Transverse colon (tissue), 4 donors: ENCODE measurements around the gene MPDZ.

Source experiments
- POLR2A ChIP-seq: fragments of 450-650 bp; IDR thresholded peaks from one replicate; pipeline ENCODE4 v1.6.1; 2016; ENCODE audit warnings: antibody characterized with exemption, mild to moderate bottlenecking, moderate library complexity
- POLR2AphosphoS5 ChIP-seq, 3 donors: sonication (generic); formaldehyde crosslinking; IDR thresholded peaks; one replicate each; pipeline ENCODE4 v1.6.1; 2016; ENCODE audit warnings: antibody characterized with exemption in 3 of 3
- TF ChIP-seq, protein P1 (sequence below), 5 experiments: fragments of 200-600 bp in 3 of 5; fragments of 450-650 bp in 2 of 5; sonication (generic) in 3 of 5; IDR thresholded peaks; 1 replicate in 2 of 5; 2 replicates in 3 of 5; pipeline ENCODE4 v1.5.1; 2016 to 2017; ENCODE audit warnings: antibody characterized with exemption in 5 of 5, inconsistent platforms in 3 of 5, mild to moderate bottlenecking in 2 of 5, moderate library complexity in 1 of 5

DNA sequence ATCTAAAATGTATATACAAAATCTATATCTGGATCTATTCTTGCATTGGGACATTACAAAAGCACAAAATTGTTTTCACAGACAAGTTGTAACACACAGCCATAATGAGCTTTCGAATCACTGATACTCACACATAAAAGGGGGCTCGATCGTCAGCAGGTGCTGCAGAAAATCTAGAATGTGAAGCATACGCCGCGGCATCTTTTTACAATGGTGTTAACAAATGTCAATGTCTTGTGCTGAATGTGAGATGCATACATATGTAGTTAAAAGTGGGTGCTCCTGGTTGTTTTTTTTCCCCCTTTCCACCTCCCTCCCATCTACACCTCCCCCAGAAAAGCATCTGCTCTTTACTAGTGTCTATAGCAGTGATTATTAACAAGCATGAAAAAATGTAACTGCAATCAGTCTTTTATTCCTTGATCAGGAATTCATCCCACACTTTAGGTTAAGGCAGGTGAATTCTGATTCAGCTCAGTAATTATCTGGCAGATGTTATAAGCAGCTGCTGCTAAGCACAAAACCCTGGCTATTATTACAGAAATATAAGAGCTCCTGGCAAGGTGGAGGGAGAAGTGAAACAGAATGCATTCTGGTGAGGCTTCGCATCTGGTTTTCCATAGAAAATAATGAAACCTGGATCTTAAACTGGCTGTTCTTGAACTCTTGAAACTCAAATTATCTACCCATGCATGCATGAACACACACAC lies 114.1 kb downstream of the MPDZ start:
- TF ChIP-seq, protein P1, sequence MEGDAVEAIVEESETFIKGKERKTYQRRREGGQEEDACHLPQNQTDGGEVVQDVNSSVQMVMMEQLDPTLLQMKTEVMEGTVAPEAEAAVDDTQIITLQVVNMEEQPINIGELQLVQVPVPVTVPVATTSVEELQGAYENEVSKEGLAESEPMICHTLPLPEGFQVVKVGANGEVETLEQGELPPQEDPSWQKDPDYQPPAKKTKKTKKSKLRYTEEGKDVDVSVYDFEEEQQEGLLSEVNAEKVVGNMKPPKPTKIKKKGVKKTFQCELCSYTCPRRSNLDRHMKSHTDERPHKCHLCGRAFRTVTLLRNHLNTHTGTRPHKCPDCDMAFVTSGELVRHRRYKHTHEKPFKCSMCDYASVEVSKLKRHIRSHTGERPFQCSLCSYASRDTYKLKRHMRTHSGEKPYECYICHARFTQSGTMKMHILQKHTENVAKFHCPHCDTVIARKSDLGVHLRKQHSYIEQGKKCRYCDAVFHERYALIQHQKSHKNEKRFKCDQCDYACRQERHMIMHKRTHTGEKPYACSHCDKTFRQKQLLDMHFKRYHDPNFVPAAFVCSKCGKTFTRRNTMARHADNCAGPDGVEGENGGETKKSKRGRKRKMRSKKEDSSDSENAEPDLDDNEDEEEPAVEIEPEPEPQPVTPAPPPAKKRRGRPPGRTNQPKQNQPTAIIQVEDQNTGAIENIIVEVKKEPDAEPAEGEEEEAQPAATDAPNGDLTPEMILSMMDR (IDR thresholded peaks at IDR 0.05): no peak
- no peak for TF ChIP-seq POLR2A
- TF ChIP-seq POLR2AphosphoS5 (IDR thresholded peaks at IDR 0.05): no peak
